Measurements from ENCODE around the gene CCDC47. TPM values are rescaled to one million over a fixed set of nuclear protein-coding genes. Genes with fewer than 3 reads are reported as not detected.
"Not testable (repeated sequence)": the region's sequence is repeated elsewhere in the genome, so short reads cannot be mapped to it uniquely, and the experiment has no call there.

Gene CCDC47
- total and polyA plus RNA-seq, 12 donors, result 24.2 to 216 (median 93.1) TPM

GRCh38 chr17:63735691-63736090 is 37.7 kb downstream of the CCDC47 start:
- Histone ChIP-seq H3K4me1 (replicated peaks in 1 of 2) (peaks cover 5 to 6% of the 10 kb centered on the region in 2 donors), H3K27ac (no peak overlapping the region), H3K36me3 (replicated peaks in 1 of 2) (no peaks in the 10 kb centered on the region), H3K9me3 (replicated peaks in 1 of 3) (no peaks in the 10 kb centered on the region), H3K27me3 (no peaks in the 10 kb centered on the region), H3K4me3 (no peak overlapping the region)
- intact Hi-C loops (cut with DNase I), result no loop called here
- peak in 1 of 7 donors; percentile 46 for DNase-seq
- TF ChIP-seq CTCF (IDR thresholded peaks at IDR 0.05) (no peak), POLR2A (IDR thresholded peaks at IDR 0.05) (no peak)
- 89 to 95% (median 94%) methylated on average over 8 of the region's 8 CpGs for WGBS, 4 donors

- Histone ChIP-seq H3K27me3 (no peaks in the 10 kb centered on the region), H3K9me3 (replicated peaks in 1 of 3) (no peaks in the 10 kb centered on the region), H3K4me3 (no peak overlapping the region), H3K27ac (no peak overlapping the region), H3K36me3 (replicated peaks in 1 of 2) (peaks cover 0 to 25% of the 10 kb centered on the region in 2 donors), H3K4me1 (replicated peaks in 1 of 2) (peaks cover 0 to 16% of the 10 kb centered on the region in 2 donors)
- 55 to 69% (median 66%) methylated on average over 2 of the region's 2 CpGs for WGBS, 4 donors
- TF ChIP-seq CTCF (IDR thresholded peaks at IDR 0.05) (no peak), POLR2A (IDR thresholded peaks at IDR 0.05) (no peak)
- DNase-seq, result peak in 1 of 7 donors; percentile 38
- intact Hi-C loops (cut with DNase I), result no loop called here
These were observed 51.0 kb downstream of the CCDC47 start for GRCh38 chr17:63722403-63722802.

GRCh38 chr17:63720194-63720593 is 53.2 kb downstream of the CCDC47 start:
- H3K9me3 ChIP-seq (replicated peaks in 1 of 3); H3K27me3 ChIP-seq; H3K4me3 ChIP-seq; intact Hi-C loops (cut with DNase I); DNase-seq; H3K27ac ChIP-seq: not testable (repeated sequence)
- Histone ChIP-seq H3K4me1 (replicated peaks in 1 of 2) (peaks cover 0 to 16% of the 10 kb centered on the region in 2 donors), H3K36me3 (replicated peaks in 1 of 2) (peaks cover 0 to 13% of the 10 kb centered on the region in 2 donors)
- WGBS, 4 donors, result 91 to 99% (median 94%) methylated on average over 5 of the region's 5 CpGs

- peaks cover 0 to 16% of the 10 kb centered on the region in 2 donors for H3K4me1 ChIP-seq (replicated peaks in 1 of 2)
- no peak overlapping the region for H3K4me3 ChIP-seq
- DNase-seq, result no peak
- TF ChIP-seq CTCF (IDR thresholded peaks at IDR 0.05) (no peak), POLR2A (IDR thresholded peaks at IDR 0.05) (no peak)
- WGBS, 4 donors, result 61 to 85% (median 79%) methylated on average over 5 of the region's 5 CpGs
- H3K9me3 ChIP-seq (replicated peaks in 1 of 3), result no peaks in the 10 kb centered on the region
- intact Hi-C loops (cut with DNase I), result no loop called here
- H3K27me3 ChIP-seq, result no peaks in the 10 kb centered on the region
- H3K27ac ChIP-seq, result peak overlapping the region in 2 of 5 donors; percentile 1 to 6
- H3K36me3 ChIP-seq (replicated peaks in 1 of 2), result peaks cover 0 to 7% of the 10 kb centered on the region in 2 donors
These were observed 54.4 kb downstream of the CCDC47 start for GRCh38 chr17:63718988-63719387.

GRCh38 chr17:63716426-63716825 is 57.0 kb downstream of the CCDC47 start:
- Histone ChIP-seq H3K27ac (no peak overlapping the region), H3K9me3 (replicated peaks in 1 of 3) (no peaks in the 10 kb centered on the region), H3K36me3 (replicated peaks in 1 of 2) (peaks cover 0 to 31% of the 10 kb centered on the region in 2 donors), H3K4me3 (no peak overlapping the region), H3K27me3 (no peaks in the 10 kb centered on the region), H3K4me1 (replicated peaks in 1 of 2) (peaks cover 0 to 12% of the 10 kb centered on the region in 2 donors)
- 75 to 86% (median 84%) methylated on average over 3 of the region's 3 CpGs for WGBS, 4 donors
- intact Hi-C loops (cut with DNase I), result no loop called here
- DNase-seq, result no peak
- TF ChIP-seq POLR2A (IDR thresholded peaks at IDR 0.05) (no peak), CTCF (IDR thresholded peaks at IDR 0.05) (no peak)

Data from adrenal gland (tissue), 12 donors.